ENCODE measurements around the gene ZNF317. TPM values are rescaled to one million over a fixed set of nuclear protein-coding genes. Genes with fewer than 3 reads are reported as not detected.
"Not testable (repeated sequence)": the region's sequence is repeated elsewhere in the genome, so short reads cannot be mapped to it uniquely, and the experiment has no call there.

Gene ZNF317
- total RNA-seq, 4 donors from 2014 or later, result 9.9 to 22.5 (median 13.3) TPM

DNA sequence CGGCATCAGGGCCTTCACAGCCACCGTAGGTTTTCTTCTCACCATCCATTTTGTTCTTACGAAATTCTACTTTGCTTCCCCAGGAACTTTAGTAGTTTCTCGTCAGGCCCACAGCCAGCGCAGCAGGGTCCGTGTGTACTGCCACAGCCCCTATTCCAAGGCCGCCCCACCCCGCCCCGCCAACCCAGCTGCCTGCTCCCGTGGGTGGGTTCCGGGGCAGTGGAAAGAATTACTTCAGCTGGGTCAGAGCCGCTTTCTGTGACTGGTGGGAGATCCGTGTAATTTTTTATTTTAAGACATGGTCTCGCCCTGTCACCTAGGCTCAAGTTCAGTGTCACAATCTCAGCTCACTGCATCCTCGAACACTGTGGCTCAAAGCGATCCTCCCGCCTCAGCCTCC is 42.8 kb downstream of the ZNF317 start:
- DNase-seq, result no peak
- Histone ChIP-seq H3K36me3 (no peaks in the 10 kb centered on the region), H3K27ac (no peak overlapping the region), H3K4me3 (no peak overlapping the region), H3K4me1 (no peaks in the 10 kb centered on the region), H3K9me3 (no peaks in the 10 kb centered on the region), H3K27me3 (no peaks in the 10 kb centered on the region)
- TF ChIP-seq, protein P1, sequence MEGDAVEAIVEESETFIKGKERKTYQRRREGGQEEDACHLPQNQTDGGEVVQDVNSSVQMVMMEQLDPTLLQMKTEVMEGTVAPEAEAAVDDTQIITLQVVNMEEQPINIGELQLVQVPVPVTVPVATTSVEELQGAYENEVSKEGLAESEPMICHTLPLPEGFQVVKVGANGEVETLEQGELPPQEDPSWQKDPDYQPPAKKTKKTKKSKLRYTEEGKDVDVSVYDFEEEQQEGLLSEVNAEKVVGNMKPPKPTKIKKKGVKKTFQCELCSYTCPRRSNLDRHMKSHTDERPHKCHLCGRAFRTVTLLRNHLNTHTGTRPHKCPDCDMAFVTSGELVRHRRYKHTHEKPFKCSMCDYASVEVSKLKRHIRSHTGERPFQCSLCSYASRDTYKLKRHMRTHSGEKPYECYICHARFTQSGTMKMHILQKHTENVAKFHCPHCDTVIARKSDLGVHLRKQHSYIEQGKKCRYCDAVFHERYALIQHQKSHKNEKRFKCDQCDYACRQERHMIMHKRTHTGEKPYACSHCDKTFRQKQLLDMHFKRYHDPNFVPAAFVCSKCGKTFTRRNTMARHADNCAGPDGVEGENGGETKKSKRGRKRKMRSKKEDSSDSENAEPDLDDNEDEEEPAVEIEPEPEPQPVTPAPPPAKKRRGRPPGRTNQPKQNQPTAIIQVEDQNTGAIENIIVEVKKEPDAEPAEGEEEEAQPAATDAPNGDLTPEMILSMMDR (IDR thresholded peaks at IDR 0.05), result no peak
- no peak for TF ChIP-seq POLR2A (IDR thresholded peaks at IDR 0.05)
- WGBS, 2 donors, result 95% methylated on average over 15 of the region's 17 CpGs
- intact Hi-C loops (cut with DNase I), result no loop called here

DNA sequence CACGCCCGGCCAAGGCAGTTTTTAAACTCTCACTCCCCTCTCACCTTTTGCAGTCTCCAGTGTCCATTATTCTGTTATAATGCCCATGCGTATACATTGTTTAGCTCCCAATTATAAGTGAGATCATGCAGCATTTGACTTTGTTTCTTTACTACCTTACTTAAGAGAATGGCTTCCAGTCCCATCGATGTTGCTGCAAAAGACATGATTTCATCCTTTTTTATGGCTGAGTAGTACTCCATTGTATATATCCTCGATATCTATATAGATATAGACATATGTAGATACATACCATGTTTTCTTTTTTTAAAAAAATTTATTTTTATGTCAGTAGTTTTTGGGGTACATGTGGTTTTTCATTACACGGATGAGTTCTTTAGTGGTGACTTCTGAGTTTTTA is 47.0 kb downstream of the ZNF317 start:
- WGBS, 2 donors, result 75 to 86% methylated on average over 6 of the region's 6 CpGs
- H3K9me3 ChIP-seq, result no peaks in the 10 kb centered on the region
- intact Hi-C loops (cut with DNase I), result no loop called here
- H3K4me3 ChIP-seq, result no peak overlapping the region
- peaks cover 0 to 3% (median 0%) of the 10 kb centered on the region in 4 donors for H3K27me3 ChIP-seq
- no peaks in the 10 kb centered on the region for H3K4me1 ChIP-seq
- no peak overlapping the region for H3K27ac ChIP-seq
- TF ChIP-seq, protein P1 (IDR thresholded peaks at IDR 0.05), result no peak
- no peak for TF ChIP-seq POLR2A (IDR thresholded peaks at IDR 0.05)
- no peak for DNase-seq
- no peaks in the 10 kb centered on the region for H3K36me3 ChIP-seq

DNA sequence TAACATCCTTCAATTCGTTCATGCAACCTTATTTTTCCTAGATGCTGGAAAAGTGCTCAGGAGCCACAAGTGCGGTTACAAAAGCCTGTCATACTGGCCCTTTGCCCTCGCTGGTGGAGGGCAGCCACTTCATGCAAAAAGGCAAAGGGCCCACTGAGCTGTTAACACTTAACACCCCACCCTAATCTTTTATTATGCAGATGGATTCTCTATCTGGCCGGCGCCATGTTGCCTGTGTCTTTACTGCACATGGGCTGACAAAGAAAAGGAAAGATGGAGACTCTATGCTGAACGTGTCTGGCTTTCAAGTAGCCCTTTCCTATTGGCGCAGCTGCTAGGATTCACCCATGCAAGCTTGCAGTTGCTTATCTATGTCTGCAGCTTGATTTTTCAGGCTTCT is 49.3 kb downstream of the ZNF317 start:
- intact Hi-C loops (cut with DNase I), result no loop called here
- 72 to 75% methylated on average over 7 of the region's 7 CpGs for WGBS, 2 donors
- DNase-seq, result no peak
- H3K4me1 ChIP-seq, result no peaks in the 10 kb centered on the region
- H3K9me3 ChIP-seq, result no peaks in the 10 kb centered on the region
- no peak overlapping the region for H3K27ac ChIP-seq
- no peaks in the 10 kb centered on the region for H3K36me3 ChIP-seq
- H3K4me3 ChIP-seq, result no peak overlapping the region
- H3K27me3 ChIP-seq, result peaks cover 0 to 3% (median 0%) of the 10 kb centered on the region in 4 donors
- no peak for TF ChIP-seq POLR2A (IDR thresholded peaks at IDR 0.05)
- TF ChIP-seq, protein P1 (IDR thresholded peaks at IDR 0.05), result no peak

DNA sequence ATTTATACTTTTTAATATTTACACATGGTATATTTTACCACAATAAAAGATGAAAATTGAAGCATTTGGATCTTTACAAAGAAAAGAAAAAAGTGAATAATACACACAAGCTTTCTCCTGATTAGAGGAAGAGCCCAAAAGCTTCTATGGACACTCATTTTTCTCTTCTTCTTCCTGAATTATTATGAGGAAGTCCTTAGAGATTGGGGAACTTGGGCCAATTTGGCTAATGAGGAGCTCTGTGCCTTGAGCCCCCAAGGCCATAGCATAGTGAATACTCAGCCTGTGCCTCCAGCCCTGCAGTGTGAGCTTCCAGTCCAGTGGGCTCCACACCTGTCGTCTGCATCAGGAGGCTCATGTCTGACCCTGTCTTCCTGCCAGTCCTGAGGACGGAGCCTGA is 57.8 kb downstream of the ZNF317 start:
- intact Hi-C loops (cut with DNase I), result not testable (repeated sequence)
- no CpG with 5 or more reads among the region's 2 CpGs for WGBS, 2 donors

DNA sequence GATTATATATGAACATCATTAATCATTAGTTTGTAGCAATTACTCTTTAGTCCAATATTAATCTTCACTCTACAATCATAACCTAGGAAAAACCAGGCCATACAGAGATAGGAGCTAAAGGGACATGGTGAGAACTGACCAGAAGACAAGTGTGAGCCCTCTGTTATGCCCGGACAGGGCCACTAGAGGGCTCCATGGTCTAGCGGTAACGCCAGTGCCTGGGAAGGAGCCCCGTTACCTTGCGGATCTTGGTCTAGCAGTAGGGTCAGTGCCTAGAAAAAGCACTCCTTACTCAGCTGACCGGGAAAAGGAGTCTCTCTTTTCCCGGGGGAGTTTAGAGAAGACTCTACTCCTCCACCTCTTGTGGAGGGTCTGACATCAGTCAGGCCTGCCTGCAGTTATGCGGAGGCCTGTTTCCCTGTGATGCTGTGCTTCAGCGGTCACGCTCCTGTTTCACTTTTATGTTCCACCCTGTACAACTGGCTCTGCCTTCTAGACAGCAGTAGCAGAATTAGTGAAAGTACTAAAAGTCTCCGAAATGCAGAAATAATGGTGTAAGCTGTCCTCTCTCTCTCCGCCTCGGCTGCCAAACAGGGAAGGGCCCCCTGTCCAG is 65.4 kb downstream of the ZNF317 start:
- TF ChIP-seq POLR2A (IDR thresholded peaks at IDR 0.05), result no peak
- TF ChIP-seq, protein P1 (IDR thresholded peaks at IDR 0.05), result peak in 5 of 6 experiments; percentile 61 to 88 (median 79)
- DNase-seq, result no peak
- peak overlapping the region in 2 of 4 donors; percentile 15 to 55 for H3K4me3 ChIP-seq
- no peaks in the 10 kb centered on the region for H3K36me3 ChIP-seq
- H3K4me1 ChIP-seq, result peaks cover 0 to 4% (median 0%) of the 10 kb centered on the region in 3 donors
- H3K27ac ChIP-seq, result no peak overlapping the region
- no peaks in the 10 kb centered on the region for H3K9me3 ChIP-seq
- intact Hi-C loops (cut with DNase I), result no loop called here
- H3K27me3 ChIP-seq, result peaks cover 0 to 5% (median 0%) of the 10 kb centered on the region in 4 donors
- WGBS, 2 donors, result 31 to 54% methylated on average over 5 to 13 of the region's 13 CpGs

More for the DNA sequence above, 57.8 kb downstream of the ZNF317 start:
- H3K27me3 ChIP-seq, result peaks cover 0 to 22% (median 0%) of the 10 kb centered on the region in 4 donors
- H3K27ac ChIP-seq, H3K36me3 ChIP-seq, H3K4me3 ChIP-seq, DNase-seq, H3K4me1 ChIP-seq, H3K9me3 ChIP-seq: not testable (repeated sequence)

Other genes starting within 250 kb of the ZNF317 start
- gene MUC16, start 130.0 kb upstream of the ZNF317 start, total RNA-seq, result 1 to 10 TPM in 1 of 4 donors, under 1 TPM in 3; under 0.01 to 1.4 (median 0.04) TPM
- gene OR1M1, start 53.3 kb upstream of the ZNF317 start, total RNA-seq, result not detected
- gene OR7G2, start 32.9 kb upstream of the ZNF317 start, total RNA-seq, result not detected
- gene OR7G1, start 24.6 kb upstream of the ZNF317 start, total RNA-seq, result not detected
- not detected for gene OR7G3, start 13.4 kb upstream of the ZNF317 start, total RNA-seq
- gene OR7D2, start 38.6 kb downstream of the ZNF317 start, total RNA-seq, result under 1 TPM in 1 of 4 donors, not detected in 3; 0.59 TPM
- gene OR7D4, start 79.2 kb downstream of the ZNF317 start, total RNA-seq, result not detected
- not detected for gene OR7E24, start 110.5 kb downstream of the ZNF317 start, total RNA-seq
- gene ZNF699, start 169.4 kb downstream of the ZNF317 start, total RNA-seq, result 10 to 100 TPM in 1 of 4 donors, 1 to 10 TPM in 3; 4.3 to 17.7 (median 4.5) TPM
- gene ZNF559, start 183.8 kb downstream of the ZNF317 start, total RNA-seq, result 10 to 100 TPM in 1 of 4 donors, 1 to 10 TPM in 3; 4.2 to 10.9 (median 7.0) TPM
- gene ZNF177, start 222.6 kb downstream of the ZNF317 start, total RNA-seq, result 1 to 10 TPM in 1 of 4 donors, under 1 TPM in 2, not detected in 1; 0.26 to 3.1 (median 0.44) TPM